GM21360 (cell line): Measurements from ENCODE around the gene EPB41.
"Not testable (repeated sequence)": the region's sequence is repeated elsewhere in the genome, so short reads cannot be mapped to it uniquely, and the experiment has no call there.

ENCODE experiments used
- ATAC-seq: cut with Tn5 transposase; IDR thresholded peaks from one replicate; pipeline ENCODE4 v1.9.1; 2021; ENCODE audit warnings: mild to moderate bottlenecking, moderate library complexity; ENCODE audit not compliant: unreplicated experiment

Gene EPB41

DNA sequence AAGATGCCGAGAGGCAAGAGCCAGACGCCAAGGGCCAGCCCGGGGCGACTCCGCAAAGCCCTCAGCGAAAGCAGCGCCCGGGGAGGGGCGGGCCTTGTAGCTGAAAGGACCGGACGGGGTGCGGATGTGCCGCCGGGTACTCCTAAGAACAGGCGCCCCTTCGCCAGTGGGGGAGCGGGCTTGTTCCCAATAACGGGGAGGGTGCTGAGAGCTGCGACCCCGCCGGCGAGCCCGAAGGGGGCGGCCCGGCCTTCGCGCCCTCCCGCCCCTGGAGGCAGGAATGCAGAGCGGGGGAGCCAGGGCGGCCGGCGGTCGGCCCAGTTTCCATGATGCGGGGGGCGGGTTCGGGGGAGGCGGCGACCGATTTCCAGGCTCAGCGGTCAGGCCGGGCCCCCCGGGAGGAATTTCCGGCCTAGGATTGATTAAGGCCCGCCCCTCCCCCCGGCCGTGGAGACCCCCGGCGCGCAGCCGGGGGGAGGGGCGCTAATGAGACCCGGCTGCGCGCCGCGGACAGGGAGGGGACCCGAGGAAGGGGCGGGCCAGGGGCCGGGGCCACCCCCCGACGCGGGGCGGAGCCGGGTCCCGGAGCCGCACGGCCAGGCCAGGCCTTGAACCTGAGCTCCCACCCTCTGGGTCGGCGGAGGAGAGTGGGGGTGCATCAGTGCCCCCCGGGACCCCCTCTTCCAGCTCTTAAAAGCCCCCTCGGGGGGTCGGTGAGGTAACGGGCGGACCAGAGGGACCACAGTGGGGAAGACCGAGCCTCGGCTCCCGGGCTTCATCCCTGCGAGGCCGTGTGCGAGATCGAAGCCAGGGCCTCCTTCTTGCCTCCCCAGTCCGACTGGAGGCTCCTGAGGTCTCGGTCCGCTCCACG is 210.2 kb downstream of the EPB41 start:
- no peak for ATAC-seq

DNA sequence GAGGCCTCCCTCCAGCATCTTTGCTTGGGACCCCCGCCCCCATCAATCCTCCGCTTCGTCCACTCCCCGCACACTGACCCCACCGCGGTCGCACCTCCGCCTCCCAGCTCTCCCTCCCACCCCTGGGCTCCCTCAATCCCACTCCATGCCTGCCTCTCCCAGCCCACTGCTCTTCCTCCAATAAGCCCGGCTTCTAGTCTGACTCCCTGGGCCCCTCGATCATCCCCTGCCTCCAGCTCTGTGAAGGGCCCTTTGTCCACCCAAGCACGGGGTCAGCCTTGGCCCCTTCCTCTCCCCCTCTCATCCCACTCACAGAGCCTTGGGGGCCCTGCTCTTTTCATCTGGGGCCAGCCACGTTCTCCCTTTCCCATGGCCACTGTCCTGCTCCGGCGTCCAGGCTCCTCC is 210.9 kb downstream of the EPB41 start:
- ATAC-seq = no peak

DNA sequence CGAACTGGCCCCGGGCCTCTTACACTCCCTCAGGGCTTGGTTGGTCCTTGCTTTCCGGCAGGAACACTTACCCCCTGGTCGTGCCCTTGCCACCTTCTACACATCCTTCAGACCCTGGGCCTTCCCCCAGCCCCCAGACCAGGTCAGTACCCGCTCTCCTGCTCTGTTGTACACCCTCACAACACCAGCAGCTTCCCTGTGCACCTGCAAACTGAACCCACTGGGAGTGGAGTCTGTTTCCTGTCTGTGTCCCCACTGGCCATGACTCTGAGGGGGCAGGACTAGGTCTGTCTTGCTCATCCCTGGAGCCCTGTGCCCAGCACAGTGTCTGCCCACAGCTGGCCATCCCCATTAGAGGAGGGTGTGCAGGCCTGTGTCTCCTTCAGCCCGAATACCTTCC is 211.4 kb downstream of the EPB41 start:
- ATAC-seq = no peak

DNA sequence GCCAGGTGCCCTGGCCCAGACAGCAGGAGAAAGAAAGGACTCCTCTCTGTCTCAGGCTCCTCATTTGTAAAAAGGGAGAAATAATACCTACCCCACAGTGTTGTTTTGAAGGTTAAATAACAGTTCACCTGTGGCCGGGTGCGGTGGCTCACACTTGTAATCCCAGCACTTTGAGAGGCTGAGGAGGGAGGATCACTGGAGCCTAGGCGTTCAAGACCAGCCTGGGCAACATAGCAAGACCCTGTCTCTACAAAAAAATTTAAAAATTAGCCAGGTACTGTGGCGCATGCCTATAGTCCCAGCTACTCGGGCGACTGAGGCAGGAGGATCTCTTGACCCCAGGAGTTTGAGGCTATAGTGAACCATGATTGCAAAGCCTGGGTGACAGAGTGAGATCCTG is 211.8 kb downstream of the EPB41 start:
- no peak for ATAC-seq

DNA sequence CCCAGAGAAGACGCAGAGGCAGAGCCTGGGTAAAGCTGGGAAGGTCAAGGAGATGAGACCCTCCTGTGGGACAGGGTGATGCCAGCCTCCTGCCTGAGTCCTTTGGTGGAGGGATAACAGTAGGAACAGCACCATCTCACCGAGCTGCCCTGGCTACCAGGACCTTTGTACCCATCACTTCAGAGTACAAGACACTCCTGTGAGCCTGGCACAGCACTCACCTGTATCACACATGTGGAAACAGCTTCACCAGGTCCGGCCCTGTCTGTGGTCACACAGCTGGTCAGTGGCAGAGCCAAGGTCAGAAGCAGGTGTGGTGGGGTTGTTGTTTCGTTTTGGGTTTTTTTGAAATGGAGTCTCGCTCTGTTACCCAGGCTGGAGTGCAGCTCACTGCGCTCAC is 214.4 kb downstream of the EPB41 start:
- ATAC-seq = no peak

DNA sequence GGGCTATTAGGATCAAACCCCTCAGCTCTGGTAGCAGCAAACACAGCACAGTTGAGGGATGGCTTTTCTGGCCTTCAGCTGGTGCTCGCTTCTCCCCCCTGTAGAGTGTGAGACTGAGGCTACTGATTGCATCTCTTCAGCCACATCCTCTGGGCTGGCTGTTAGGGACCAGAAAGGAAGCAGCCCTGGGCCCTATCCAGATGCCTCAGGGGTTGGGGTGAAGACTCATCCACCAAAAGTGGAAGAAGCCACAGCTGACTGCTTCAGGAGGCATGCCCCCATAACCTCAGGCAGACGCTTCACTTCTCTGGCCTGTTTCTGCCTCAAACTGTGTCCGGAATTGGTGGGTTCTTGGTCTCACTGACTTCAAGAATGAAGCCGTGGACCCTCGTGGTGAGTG is 215.5 kb downstream of the EPB41 start:
- no peak for ATAC-seq

DNA sequence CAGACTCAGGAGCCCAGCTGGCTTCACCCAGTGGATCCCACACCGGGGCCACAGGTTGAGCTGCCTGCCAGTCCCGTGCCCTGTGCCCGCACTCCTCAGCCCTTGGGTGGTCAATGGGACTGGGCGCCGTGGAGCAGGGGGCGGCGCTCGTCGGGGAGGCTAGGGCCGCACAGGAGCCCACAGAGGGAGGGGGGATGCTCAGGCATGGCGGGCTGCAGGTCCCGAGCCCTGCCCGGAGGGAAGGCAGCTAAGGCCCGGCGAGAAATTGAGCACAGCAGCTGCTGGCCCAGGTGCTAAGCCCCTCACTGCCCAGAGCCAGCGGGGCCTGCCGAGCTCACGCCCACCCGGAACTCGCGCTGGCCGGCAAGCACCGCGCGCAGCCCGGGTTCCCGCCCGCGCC is 216.7 kb downstream of the EPB41 start:
- ATAC-seq = not testable (repeated sequence)

DNA sequence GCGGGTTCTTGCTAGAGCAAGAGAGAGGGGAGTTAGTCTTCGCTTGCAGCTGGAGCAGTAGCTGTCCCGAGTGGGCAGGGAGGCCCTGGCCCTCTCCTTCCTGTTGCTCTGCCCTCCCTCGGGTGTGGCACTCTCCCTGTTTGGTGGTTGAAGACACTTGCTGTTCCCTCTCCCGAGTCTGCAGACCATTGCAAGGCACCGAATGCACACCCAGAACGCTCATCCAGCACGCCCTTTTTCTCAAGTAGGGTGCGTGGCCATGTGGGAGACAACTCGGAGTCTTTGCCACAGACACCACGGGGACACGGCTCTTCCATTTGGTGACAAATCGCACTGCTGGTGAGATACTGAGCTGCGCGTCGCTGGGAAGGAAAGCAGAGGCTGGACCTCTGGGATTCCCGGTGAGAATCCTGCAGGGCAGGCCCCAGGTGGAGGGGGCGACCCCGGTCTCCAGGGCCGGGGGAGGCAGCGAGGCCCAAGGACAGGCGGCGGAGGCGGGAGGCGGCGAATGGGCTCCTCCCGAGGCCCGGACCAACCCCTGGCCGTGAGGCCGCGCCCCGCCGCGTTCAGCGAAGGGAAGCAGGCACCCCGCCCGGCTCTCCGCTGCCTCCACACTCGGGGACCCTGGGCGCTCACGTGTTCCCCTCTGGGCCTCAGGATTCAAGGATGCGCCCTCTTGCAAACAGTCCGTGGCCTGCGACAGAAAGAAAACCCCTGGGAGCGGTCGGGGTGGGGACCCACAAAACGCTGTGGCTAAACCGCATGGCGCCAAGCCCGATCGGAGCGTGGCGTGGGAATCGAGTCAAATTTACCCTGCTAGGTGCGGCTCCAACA is 219.7 kb downstream of the EPB41 start:
- no peak for ATAC-seq

DNA sequence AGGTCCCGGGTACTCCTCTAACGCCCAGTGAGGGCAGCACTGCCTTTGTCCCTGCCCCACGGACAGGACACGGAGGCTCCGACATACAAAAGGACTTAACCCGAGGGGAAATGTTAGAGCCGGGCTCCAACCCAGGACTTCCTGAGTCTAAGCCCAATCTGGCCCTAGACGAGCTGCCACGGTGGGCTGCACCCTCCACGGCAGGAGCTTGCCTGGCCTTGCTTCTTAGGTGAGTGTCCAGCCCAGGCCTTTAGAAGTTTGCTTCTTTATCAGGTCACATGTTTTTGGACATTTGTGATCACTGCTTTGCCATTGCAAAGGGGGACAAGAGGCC is 220.3 kb downstream of the EPB41 start:
- ATAC-seq = no peak

DNA sequence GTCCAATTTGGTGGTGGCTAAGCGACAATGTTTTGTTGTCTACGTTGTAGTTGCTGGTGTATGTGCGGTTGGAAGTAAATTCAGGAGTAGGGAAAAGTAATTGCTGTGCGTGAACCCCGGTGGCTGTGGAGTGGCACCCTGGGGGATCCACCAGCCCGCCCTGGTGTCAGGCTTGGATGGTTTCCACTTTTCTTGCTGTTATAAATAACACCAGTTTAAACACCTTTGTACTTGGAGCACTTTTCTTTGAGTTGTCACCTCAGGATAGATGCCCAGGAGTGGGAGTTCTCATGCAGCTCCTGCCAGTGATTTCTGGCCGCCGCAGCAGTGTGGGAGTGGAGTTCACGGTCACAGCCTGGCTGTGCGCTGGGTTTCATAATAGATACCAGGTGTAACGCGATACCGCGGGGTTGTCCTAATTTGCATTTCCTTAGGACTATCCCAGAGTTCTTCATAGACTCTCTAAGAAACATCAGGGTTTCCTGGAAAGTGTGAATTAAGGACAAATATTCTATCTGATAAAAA is 222.1 kb downstream of the EPB41 start:
- no peak for ATAC-seq

DNA sequence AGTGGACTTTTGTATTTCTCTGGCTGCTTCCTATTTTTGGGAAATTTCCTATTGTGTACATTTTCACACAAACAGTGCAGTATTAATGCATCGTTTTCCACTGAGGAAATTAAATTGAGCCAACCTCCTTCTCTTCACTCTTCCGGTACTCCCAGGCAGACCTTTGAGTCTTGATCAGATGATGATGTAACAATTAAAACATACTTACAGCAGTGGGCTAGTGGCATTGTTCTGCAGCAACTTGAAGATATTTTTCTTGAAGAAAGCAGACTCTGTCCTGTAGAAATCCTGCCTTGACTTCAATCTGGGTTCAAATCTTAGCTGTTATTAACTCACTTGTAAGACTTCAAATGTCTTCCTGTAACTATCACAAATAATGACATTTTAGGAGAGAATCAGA is 228.3 kb downstream of the EPB41 start:
- no peak for ATAC-seq

DNA sequence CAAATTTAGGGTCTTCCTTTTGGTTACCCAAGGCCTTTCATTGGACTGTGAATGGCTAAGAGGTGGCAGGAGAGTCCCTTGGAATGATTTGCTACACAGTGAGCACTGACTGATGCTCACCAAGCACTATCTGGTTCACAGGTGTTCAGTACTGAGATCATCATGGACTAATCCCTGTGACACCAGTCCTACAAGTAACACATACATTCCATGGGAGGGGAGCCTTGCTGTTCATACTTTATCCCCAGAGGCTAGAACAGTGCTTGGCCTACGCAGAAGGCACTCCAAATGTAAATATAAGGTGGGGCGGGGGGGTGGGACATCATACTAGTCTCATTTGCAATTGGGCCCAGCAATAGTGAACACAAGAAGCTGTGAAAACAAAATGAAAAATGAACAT is 229.8 kb downstream of the EPB41 start:
- ATAC-seq = no peak

DNA sequence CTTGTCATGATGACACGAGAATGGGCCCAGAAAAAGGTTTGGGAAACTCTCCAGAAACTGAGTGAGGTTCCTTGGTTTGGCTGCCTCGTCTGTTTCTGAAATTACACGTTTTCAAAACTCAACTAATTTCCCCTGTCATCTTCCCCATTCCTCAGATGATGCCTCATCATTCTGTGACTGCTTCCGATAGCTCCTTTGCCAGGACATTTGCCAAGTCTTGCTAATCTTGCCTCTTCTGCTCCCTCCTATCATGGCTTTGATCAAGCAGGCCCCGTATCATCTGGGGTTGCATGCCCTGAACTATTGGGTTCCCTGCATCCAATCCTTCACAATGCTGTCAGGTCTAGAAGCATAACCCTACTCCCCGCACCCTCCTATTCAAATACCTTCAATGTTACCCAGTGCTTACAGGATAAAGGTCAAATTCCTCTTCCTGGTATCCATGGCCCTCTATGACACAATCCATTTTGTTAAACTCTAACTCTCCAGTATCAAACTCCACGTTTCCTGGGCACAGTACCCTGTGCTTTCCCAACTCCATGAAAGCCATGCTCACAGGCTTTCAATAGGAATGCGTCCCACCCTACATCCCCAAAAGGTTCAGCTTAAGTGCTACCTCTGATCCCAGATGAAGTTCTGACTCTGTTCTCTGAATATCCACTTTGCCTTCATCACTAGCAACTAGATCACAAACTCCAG is 231.5 kb downstream of the EPB41 start:
- no peak for ATAC-seq

DNA sequence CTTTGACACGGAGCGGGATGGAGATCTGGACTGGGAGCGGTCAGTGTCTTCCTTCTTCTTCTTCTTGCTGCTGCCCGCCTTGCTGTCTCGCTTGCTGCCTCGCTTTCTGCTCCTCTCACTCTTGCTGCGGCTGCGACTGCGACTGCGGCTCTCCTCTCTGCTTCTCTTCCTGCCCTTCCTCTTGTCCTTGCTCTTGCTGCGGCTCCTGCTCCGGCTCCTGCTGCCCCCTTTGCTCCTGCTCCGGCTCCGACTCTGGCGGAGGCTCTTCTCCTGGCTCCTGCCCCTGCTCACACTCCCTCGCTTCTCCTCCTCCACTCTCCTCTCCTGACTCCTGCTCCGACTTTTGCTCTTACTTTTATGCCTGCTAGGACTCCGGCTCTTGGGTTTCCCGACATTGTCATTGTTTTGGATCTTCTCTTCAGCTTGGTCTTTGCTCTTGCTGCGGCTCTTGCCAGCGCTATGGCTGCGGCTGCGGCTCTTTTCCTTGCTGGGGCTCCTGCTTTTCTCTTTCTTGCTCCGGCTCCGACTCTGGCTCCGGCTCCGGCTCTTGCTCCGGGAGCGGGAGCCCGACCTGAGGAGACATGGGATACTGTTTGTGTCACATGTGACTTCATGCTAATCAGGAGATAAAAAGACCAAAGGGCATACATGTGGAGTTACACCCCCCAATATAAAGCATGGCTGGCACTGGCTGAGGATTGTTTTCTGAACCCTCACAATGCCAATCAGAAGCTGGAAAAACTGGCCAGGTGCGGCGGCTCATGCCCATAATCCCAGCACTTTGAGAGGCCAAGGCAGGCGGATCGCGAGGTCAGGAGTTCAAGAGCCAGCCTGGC is 234.5 kb downstream of the EPB41 start:
- ATAC-seq = no peak

DNA sequence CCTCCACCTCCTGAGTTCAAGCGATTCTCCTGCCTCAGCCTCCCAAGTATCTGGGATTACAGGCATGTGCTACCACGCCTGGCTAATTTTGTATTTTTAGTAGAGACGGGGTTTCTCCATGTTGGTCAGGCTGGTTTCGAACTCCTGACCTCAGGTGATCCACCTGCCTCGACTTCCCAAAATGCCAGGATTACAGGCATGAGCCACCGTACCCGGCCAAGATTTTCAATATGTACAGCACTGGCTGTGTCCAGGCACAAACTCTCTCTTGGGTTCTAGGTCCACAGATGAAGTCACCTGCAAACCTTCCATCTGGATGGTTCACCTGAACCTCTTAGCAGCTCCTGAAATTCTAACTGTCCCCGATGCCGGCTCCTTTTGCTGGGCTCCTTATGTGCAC is 236.0 kb downstream of the EPB41 start:
- not testable (repeated sequence) for ATAC-seq

DNA sequence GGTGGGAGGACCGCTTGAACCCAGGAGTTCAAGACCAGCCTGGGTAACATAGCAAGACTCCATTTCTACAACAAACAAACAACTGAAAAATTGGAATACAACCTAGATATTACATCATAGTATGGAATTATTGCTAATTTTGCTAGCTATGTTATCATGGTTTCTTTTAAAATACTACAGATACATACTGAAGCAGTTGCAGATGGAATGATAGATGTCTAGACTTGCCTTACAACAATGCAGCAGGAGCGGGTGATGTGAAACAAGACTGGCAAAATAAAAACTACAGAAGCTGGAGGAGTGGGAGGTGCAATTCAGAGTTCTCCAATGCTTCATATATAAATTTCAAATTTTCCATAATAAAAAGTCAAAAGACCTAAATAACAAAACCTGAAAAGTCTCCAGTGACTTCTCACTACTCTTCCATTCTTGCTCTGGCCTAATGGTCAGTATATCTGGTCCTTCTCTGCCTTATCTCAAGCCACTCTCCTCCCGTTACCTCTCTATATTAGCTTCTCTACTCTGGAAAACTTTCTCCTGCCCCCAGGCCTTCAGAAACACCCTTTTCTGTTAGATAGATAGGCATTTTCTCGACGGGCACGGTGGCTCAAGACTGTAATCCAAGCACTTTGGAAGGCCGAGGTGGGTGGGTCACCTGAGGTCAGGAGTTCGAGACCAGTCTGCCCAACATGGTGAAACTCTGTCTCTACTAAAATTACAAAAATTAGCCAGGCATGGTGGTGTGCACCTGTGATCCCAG is 237.9 kb downstream of the EPB41 start:
- no peak for ATAC-seq

DNA sequence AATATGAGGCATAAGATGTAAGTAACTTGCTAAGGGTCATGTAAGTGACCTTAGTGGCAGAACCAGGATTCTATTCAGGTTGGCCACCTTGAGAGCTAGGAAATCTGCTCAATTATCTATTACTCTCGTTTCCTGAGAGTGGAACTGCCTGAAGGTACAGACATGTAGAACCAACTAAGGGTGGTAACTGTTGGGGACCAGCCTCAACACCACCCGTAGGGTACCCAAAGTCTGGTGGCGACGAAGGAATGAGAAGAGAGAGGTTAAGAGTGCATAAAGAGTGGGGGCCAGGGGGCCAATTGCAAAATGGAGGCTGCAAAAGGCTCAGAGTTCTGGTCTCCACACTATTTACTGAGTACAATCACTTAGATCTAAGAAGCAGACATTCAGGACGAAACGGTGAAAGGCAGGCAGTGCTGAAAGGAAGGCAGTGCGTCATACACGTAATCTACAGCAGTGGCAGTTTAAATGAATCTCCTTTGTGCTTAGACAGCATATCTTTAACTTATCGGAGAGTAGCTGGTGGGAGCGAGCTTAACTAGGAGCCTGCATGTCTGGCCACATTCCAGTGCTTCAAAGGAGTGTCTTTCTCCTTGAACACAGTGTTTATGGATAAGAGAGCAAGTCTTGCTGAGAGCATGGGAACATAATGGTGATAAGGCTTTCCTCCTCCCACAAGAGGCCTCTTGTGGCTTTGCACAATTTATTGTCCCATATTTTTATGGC is 242.3 kb downstream of the EPB41 start:
- no peak for ATAC-seq

DNA sequence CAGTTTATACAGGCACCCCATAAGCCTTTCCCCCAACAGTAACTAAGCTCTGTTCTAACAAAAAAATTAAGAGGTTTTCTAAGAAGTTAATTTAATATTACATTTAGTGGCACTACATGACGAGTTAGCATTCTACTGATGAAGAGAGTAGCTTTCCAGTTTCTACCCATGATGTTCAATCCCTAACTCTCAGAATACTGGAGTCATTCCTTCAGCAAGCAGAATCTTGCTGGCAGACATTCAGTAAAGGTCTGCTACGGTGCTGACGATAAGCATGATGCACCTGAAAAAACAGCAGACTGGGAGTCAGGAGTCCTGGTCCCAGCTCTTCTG is 242.9 kb downstream of the EPB41 start:
- ATAC-seq = no peak

DNA sequence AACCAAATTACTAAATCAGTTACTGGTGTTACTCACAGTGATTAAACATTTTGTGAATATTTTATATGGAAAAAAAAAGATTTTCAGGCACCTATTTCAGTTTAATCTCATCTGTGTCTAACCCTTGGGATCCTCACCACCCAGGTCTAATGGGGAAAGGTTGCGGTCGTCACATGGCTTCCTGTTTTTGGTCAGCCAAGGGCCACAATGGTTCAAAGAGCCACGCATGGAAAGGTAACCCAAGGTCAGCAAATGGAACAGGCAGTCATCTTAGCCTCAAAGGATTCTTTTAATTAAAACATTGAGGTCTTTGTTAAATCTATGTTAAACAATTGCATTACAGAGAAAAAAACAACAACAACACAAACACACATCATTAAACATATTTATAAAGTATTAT is 245.4 kb downstream of the EPB41 start:
- ATAC-seq = no peak
